ENCODE measurements around the gene FAM156A. TPM values are rescaled to one million over a fixed set of nuclear protein-coding genes. Genes with fewer than 3 reads are reported as not detected.
"Not testable (repeated sequence)": the region's sequence is repeated elsewhere in the genome, so short reads cannot be mapped to it uniquely, and the experiment has no call there.

The FAM156A gene
- polyA plus RNA-seq, 1 donor from 2014 or later: 66.6 TPM

GRCh38 chrX:52990011-52990631 lies 31.8 kb upstream of the FAM156A start:
- not testable (repeated sequence) for H3K4me3 ChIP-seq (ENCODE audit: low read length); H3F3A ChIP-seq (ENCODE audit: insufficient read depth, low read length, poor library complexity, severe bottlenecking); H3K9ac ChIP-seq (ENCODE audit: low read length); H3K27me3 ChIP-seq (ENCODE audit: insufficient read depth, low read depth, low read length); H3K36me3 ChIP-seq (ENCODE audit: insufficient read depth, low read length); H3K27ac ChIP-seq (ENCODE audit: low read length); H4K20me1 ChIP-seq (ENCODE audit: insufficient read depth); H3K9me2 ChIP-seq (ENCODE audit: insufficient read depth, low read length); H2AFZ ChIP-seq (ENCODE audit: low read depth, low read length); H3K9me3 ChIP-seq (ENCODE audit: low read length); H3K4me2 ChIP-seq (ENCODE audit: low read length)
- TF ChIP-seq CTCF (IDR thresholded peaks at IDR 0.05; ENCODE audit: poor library complexity, severe bottlenecking): peak; percentile 26
- peaks cover 10% of the 10 kb centered on the region for H3K79me2 ChIP-seq (replicated peaks; ENCODE audit: insufficient read depth, low read length)

- no peak overlapping the region for H3K9ac ChIP-seq (ENCODE audit: low read length)
- H3K27ac ChIP-seq (ENCODE audit: low read length): no peak overlapping the region
- H3F3A ChIP-seq (ENCODE audit: insufficient read depth, low read length, poor library complexity, severe bottlenecking): no peaks in the 10 kb centered on the region
- H4K20me1 ChIP-seq (ENCODE audit: insufficient read depth): no peaks in the 10 kb centered on the region
- no peaks in the 10 kb centered on the region for H3K27me3 ChIP-seq (ENCODE audit: insufficient read depth, low read depth, low read length)
- no peaks in the 10 kb centered on the region for H3K36me3 ChIP-seq (ENCODE audit: insufficient read depth, low read length)
- H3K4me2 ChIP-seq (ENCODE audit: low read length): no peak overlapping the region
- TF ChIP-seq CTCF (IDR thresholded peaks at IDR 0.05; ENCODE audit: poor library complexity, severe bottlenecking): no peak
- no peak for TF ChIP-seq EZH2 (IDR thresholded peaks at IDR 0.05; ENCODE audit: borderline replicate concordance, insufficient read depth, low read length, poor library complexity, severe bottlenecking)
- TF ChIP-seq REST (IDR thresholded peaks at IDR 0.05; ENCODE audit: borderline replicate concordance): no peak
- TF ChIP-seq MXI1 (conservative IDR thresholded peaks at IDR 0.05; ENCODE audit: poor library complexity, severe bottlenecking): no peak
- TF ChIP-seq SMC3 (conservative IDR thresholded peaks at IDR 0.05; ENCODE audit: poor library complexity): no peak
- no peak for TF ChIP-seq RAD21 (conservative IDR thresholded peaks at IDR 0.05)
- no peak for TF ChIP-seq TAF1 (IDR thresholded peaks at IDR 0.05; ENCODE audit: low read depth)
- TF ChIP-seq POLR2AphosphoS5 (IDR thresholded peaks at IDR 0.05): no peak
- no peak for TF ChIP-seq EP300 (conservative IDR thresholded peaks at IDR 0.05; ENCODE audit: poor library complexity, severe bottlenecking)
- H3K9me2 ChIP-seq (ENCODE audit: insufficient read depth, low read length): no peaks in the 10 kb centered on the region
- no peak overlapping the region for H3K4me3 ChIP-seq (ENCODE audit: low read length)
- H3K79me2 ChIP-seq (replicated peaks; ENCODE audit: insufficient read depth, low read length): peaks cover 6% of the 10 kb centered on the region
- H2AFZ ChIP-seq (ENCODE audit: low read depth, low read length): no peak overlapping the region
- H3K9me3 ChIP-seq (ENCODE audit: low read length): no peaks in the 10 kb centered on the region
Measured at GRCh38 chrX:52988985-52989917, 30.9 kb upstream of the FAM156A start.
